ENCODE results near the gene AMIGO2. TPM values are rescaled to one million over a fixed set of nuclear protein-coding genes. Genes with fewer than 3 reads are reported as not detected.

The AMIGO2 gene
- total and polyA plus RNA-seq, 9 of the 15 experiments (the other 6 are each of a cell fraction or from before 2014, with no cell fraction given): 2.0 to 8.3 (median 3.8) TPM

- ATAC-seq: 0 out of 3 replicates have a peak, but pooled peaks have one; percentile 20
- Histone ChIP-seq H3K4me2 (ENCODE audit: insufficient read depth, low read length) (no peak overlapping the region), H3K36me3 (ENCODE audit: control insufficient read depth, insufficient read depth, low read length) (no peaks in the 10 kb centered on the region), H3K4me3 (no peak overlapping the region), H3K27me3 (ENCODE audit: control insufficient read depth in 2 of 2, insufficient read depth in 2 of 2, low read length in 2 of 2) (no peaks in the 10 kb centered on the region; a peak in 1 of 5 replicates), H3K79me2 (ENCODE audit: control insufficient read depth, insufficient read depth, low read length) (no peaks in the 10 kb centered on the region; the same call in 2 of the 3 replicates), H3K9ac (ENCODE audit: insufficient read depth in 1 of 2, low read depth in 2 of 2, low read length in 2 of 2) (no peak overlapping the region), H3K9me1 (ENCODE audit: control insufficient read depth, insufficient read depth, low read length) (no peaks in the 10 kb centered on the region), H3K9me3 (replicated peaks; ENCODE audit: control insufficient read depth, insufficient read depth, low read depth, low read length) (no peaks in the 10 kb centered on the region), H3K4me1 (replicated peaks in 1 of 2; ENCODE audit: control insufficient read depth in 2 of 2, insufficient read depth in 2 of 2, low read length in 2 of 2) (peaks cover 22 to 23% of the 10 kb centered on the region in 2 experiments), H4K20me1 (replicated peaks; ENCODE audit: control insufficient read depth, insufficient read depth, low read length) (no peaks in the 10 kb centered on the region), H2AFZ (ENCODE audit: low read depth, low read length) (no peak overlapping the region), H3K27ac (ENCODE audit: extremely low read depth, low read depth, low read length) (no peak overlapping the region)
- WGBS (ENCODE audit: insufficient coverage, low coverage, missing lambda C conversion rate): 11% methylated on average over 7 of the region's 7 CpGs
- peak; percentile 26 for FAIRE-seq
- CTCF ChIA-PET (ENCODE audit: low intra/inter-chr PET ratio): no interaction called here
- peak in 2 of 4 experiments; percentile 20 to 48 for DNase-seq (ENCODE audit: extremely low read depth in 1 of 4, low spot score in 3 of 4)
- intact Hi-C loops (cut with micrococcal nuclease) (loop anchor here (5.0 kb wide), 4 partner anchors 84 to 314 kb away; no protein-coding TSS in a partner anchor), in situ Hi-C loops (cut with MboI) (no loop called here)
- no TSS peak for BruUV-seq (replicated peaks)
- POLR2A ChIA-PET: interaction anchor here (1.0 to 2.4 kb wide), 3 partner anchors 12 to 25 kb away, joined by 3 to 9 read pairs (median 4); no protein-coding TSS in a partner anchor
- TF ChIP-seq ZKSCAN1 (IDR thresholded peaks at IDR 0.05; ENCODE audit: low read depth, low read length): no peak
- TF ChIP-seq CHAMP1 (IDR thresholded peaks at IDR 0.05): 0 out of 2 replicates have a peak, but pooled peaks have one; percentile 20
- peak; percentile 93 for TF ChIP-seq CEBPB (tag; IDR thresholded peaks at IDR 0.05)
- no peak for TF ChIP-seq NR2C2 (CRISPR knock-in tag; IDR thresholded peaks at IDR 0.05)
- TF ChIP-seq NR2C2 (tag; IDR thresholded peaks at IDR 0.05): no peak
- TF ChIP-seq CBX8 (IDR thresholded peaks at IDR 0.05; ENCODE audit: borderline replicate concordance, extremely low read depth, low read depth, low read length, poor library complexity, severe bottlenecking): no peak
- no peak for TF ChIP-seq TRIM25 (IDR thresholded peaks at IDR 0.05; ENCODE audit: borderline replicate concordance)
- TF ChIP-seq SREBF2 (CRISPR knock-in tag; IDR thresholded peaks at IDR 0.05): no peak
- TF ChIP-seq CEBPZ (IDR thresholded peaks at IDR 0.05; ENCODE audit: borderline replicate concordance, low read depth, low read length): no peak
- TF ChIP-seq ZNF77 (CRISPR knock-in tag; IDR thresholded peaks at IDR 0.05): no peak
- TF ChIP-seq ATF3 (IDR thresholded peaks at IDR 0.05): peak; percentile 89
- TF ChIP-seq ATF3 (CRISPR knock-in tag; conservative IDR thresholded peaks at IDR 0.05): no peak
Measured at GRCh38 chr12:47082796-47083621, 3.2 kb upstream of the AMIGO2 start.
